ENCODE measurements around the gene LCP2. TPM values are rescaled to one million over a fixed set of nuclear protein-coding genes. Genes with fewer than 3 reads are reported as not detected.

LCP2 gene
- total RNA-seq: 1 to 10 TPM in 3 of 8 experiments, under 1 TPM in 4, not detected in 1; 0.25 to 3.3 (median 0.64) TPM

DNA sequence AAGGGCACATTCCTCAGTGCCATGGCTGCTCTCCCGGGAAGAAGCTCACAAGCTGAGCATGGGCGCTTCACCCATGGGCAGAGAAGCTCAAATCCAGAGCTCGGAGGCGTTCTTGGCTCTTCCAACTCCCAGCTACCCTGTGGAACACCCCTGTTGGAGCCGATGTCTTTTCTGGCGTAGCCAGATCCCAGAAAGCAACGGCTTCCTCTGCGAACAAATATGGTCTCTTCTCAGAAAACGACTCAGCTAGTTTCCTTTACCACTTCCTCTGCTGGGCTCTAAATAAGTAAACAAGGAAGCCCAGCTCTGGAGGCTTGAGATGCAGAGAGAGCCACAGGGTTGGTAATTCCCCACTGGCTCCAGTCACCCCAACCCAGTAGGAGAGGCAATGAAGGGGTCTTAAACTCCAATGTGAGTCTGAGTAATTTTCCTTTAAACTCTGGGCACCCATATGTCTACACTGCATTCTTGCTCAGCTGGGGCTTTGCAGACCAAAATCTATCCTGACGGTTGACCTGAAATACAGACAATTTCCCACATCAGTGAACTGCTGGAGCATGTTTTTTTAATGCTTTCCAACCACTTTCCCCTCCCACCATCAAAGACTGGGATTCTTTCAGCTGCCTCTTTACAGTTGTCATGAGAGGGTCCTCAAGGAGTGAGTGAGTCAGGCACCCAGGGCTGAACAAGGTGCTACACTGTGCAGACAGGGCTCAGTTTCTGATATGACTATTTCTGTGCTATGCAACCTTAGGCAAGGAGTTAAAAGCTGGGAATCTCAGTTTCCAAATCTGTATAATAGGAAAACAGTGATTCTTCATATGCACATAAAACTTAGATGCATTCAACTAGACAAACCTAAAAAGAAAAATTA, at the start of gene LCP2:
Gene LCP2 (minus strand): TSS at position 189 of the 874 bp plus-strand sequence. CDS start 166 bp downstream, at position 23.
- no peak for ATAC-seq (replicated peaks in 6 of 8)
- in situ Hi-C loops (cut with MboI; ENCODE audit: low pct_unique_long_range_greater_than_20kb in 2 of 9, low sequenced_read_pairs in 9 of 9, unreplicated experiment in 9 of 9): no loop called here
- H3K4me1 ChIP-seq (replicated peaks in 1 of 2): peaks cover 2 to 3% of the 10 kb centered on the region in 2 donors
- WGBS, 10 experiments: 38 to 100% (median 78%) methylated on average over 1 to 9 of the region's 10 CpGs
- no peak within 1 kb of the TSS for H3K27ac ChIP-seq
- H3K4me3 ChIP-seq: no peak within 1 kb of the TSS

DNA sequence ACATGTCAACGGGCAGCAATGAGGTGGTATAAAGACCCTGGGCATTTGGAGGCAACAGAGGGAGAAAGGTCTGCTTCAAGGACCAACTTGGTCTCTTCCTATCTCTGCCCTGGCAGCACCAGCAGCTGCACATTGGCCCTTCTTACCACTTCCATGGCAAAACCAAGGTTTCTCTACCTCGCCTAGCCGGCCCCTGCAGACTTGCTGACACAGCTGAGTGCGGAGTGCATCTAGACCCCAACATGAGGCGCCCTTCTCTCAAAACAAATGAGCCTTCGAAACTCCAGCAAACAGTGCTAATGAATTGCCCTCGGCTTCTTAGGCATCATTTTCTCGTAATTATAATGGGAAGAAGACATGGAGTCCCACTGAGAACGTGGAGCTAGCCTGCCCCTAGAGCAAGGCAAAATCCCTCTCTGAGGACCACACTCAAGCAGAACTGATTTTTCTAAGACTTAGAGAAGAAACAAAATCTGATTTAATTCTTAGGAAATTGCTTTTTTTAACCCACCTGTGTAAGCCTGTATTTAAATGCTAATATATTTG, 49.5 kb upstream of the LCP2 start:
- in situ Hi-C loops (cut with MboI; ENCODE audit: low pct_unique_long_range_greater_than_20kb in 2 of 9, low sequenced_read_pairs in 9 of 9, unreplicated experiment in 9 of 9): no loop called here
- 0 to 80% (median 61%) methylated on average over 1 to 7 of the region's 9 CpGs; no CpG with 5 or more reads in 3 of the 10 experiments for WGBS, 10 experiments
- H3K4me3 ChIP-seq: no peak overlapping the region
- H3K27ac ChIP-seq: no peak overlapping the region
- H3K4me1 ChIP-seq (replicated peaks in 1 of 2): peaks cover 12 to 15% of the 10 kb centered on the region in 2 donors
- no peak for ATAC-seq (replicated peaks in 6 of 8)

GRCh38 chr5:170345971-170346370, 48.4 kb upstream of the LCP2 start:
- peaks cover 12 to 15% of the 10 kb centered on the region in 2 donors for H3K4me1 ChIP-seq (replicated peaks in 1 of 2)
- no peak overlapping the region for H3K4me3 ChIP-seq
- 14 to 100% (median 100%) methylated on average over 1 of the region's 1 CpG; no CpG with 5 or more reads in 3 of the 10 experiments for whole genome bisulfite sequencing, 10 experiments
- H3K27ac ChIP-seq: no peak overlapping the region
- in situ Hi-C loops (cut with MboI; ENCODE audit: low pct_unique_long_range_greater_than_20kb in 2 of 9, low sequenced_read_pairs in 9 of 9, unreplicated experiment in 9 of 9): no loop called here
- no peak for ATAC-seq (replicated peaks in 6 of 8)

DNA sequence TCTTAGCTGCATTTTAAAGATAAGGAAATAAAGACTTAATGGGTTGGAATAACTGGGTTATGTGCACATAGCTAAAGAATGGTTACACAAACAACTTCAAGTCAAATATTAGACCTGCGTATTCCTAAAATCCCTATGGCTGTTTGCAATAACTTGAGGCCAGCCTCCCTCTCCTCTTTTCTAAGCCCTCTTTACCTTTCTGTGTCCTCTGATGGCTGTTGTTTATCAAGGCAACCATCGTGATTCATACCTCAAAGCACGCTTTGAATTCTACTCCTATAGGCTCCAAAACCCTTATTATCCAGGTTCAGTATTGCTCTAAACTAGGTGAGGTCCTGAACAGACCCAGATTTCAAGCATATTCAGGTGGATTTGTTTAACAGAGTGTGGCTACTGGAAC, 45.6 kb upstream of the LCP2 start:
- H3K4me3 ChIP-seq: no peak overlapping the region
- no peak overlapping the region for H3K27ac ChIP-seq
- WGBS, 10 experiments: 25 to 94% (median 82%) methylated on average over 1 to 3 of the region's 3 CpGs; no CpG with 5 or more reads in 2 of the 10 experiments
- H3K4me1 ChIP-seq (replicated peaks in 1 of 2): peaks cover 5 to 8% of the 10 kb centered on the region in 2 donors
- ATAC-seq (replicated peaks in 6 of 8): no peak
- in situ Hi-C loops (cut with MboI; ENCODE audit: low pct_unique_long_range_greater_than_20kb in 2 of 9, low sequenced_read_pairs in 9 of 9, unreplicated experiment in 9 of 9): no loop called here

DNA sequence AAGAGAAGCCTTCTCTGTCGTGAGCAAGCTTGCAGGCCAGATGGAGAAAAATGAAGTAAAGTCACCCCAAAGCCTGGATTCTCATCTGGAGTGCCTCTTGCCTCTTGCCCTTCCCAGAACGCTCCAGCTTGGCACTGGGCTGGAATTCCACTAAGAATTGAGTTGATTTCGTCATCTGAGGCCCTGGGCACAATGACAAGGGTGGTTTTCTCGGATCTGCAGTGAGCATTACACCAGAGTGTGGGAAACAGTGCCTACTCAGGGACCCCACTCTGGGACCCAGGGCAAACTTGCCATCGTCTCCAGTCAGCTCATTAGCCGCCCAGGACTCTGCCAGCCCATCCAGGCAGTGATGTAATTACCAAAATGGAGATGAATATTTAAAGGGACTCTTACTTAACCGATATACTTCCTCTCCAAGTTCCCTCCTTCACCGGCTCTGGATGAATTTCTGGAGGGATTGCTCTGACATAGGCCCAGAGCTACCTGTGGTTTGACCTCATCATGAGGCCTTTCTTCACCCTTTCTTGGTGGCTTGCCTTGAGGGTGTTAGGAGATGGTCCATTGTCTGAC, 44.7 kb upstream of the LCP2 start:
- Histone ChIP-seq H3K4me1 (replicated peaks in 1 of 2) (no peaks in the 10 kb centered on the region), H3K4me3 (no peak overlapping the region), H3K27ac (no peak overlapping the region)
- ATAC-seq (replicated peaks in 6 of 8): no peak
- 0 to 94% (median 71%) methylated on average over 1 to 6 of the region's 8 CpGs for WGBS, 10 experiments
- in situ Hi-C loops (cut with MboI; ENCODE audit: low pct_unique_long_range_greater_than_20kb in 2 of 9, low sequenced_read_pairs in 9 of 9, unreplicated experiment in 9 of 9): no loop called here

- H3K4me3 ChIP-seq: no peak overlapping the region
- peaks cover 0 to 3% of the 10 kb centered on the region in 2 donors for H3K4me1 ChIP-seq (replicated peaks in 1 of 2)
- H3K27ac ChIP-seq: no peak overlapping the region
- 40 to 100% (median 83%) methylated on average over 1 to 8 of the region's 9 CpGs for WGBS, 10 experiments
- no peak for ATAC-seq (replicated peaks in 6 of 8)
- in situ Hi-C loops (cut with MboI; ENCODE audit: low pct_unique_long_range_greater_than_20kb in 2 of 9, low sequenced_read_pairs in 9 of 9, unreplicated experiment in 9 of 9): no loop called here
Measured at GRCh38 chr5:170341545-170341944, 44.0 kb upstream of the LCP2 start.

DNA sequence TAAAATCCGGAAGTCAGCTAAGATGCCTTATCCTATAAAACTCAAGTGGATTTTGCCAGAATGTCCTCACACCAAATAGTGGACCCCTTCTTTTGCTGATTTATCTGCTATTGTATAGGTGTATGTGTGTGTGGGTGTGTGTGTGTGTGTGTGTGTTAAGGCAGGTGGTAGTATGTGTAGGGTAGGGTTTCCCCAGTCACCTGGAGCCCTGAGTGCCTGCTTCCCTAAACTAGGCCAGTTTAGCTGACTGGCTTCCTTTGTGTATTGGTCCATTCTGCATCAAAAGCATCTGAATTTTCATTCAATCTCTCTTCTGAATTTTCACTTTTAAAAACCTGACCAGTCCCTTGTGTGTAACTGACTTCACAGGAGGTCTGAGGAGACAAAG, 42.2 kb upstream of the LCP2 start:
- no peak overlapping the region for H3K27ac ChIP-seq
- WGBS, 10 experiments: 20 to 100% (median 100%) methylated on average over 1 of the region's 1 CpG; no CpG with 5 or more reads in 6 of the 10 experiments
- in situ Hi-C loops (cut with MboI; ENCODE audit: low pct_unique_long_range_greater_than_20kb in 2 of 9, low sequenced_read_pairs in 9 of 9, unreplicated experiment in 9 of 9): no loop called here
- no peak for ATAC-seq (replicated peaks in 6 of 8)
- no peak overlapping the region for H3K4me3 ChIP-seq
- peaks cover 0 to 3% of the 10 kb centered on the region in 2 donors for H3K4me1 ChIP-seq (replicated peaks in 1 of 2)

- in situ Hi-C loops (cut with MboI; ENCODE audit: low pct_unique_long_range_greater_than_20kb in 2 of 9, low sequenced_read_pairs in 9 of 9, unreplicated experiment in 9 of 9): no loop called here
- no peak overlapping the region for H3K4me3 ChIP-seq
- ATAC-seq (replicated peaks in 6 of 8): no peak
- H3K4me1 ChIP-seq (replicated peaks in 1 of 2): peaks cover 0 to 3% of the 10 kb centered on the region in 2 donors
- 0 to 100% (median 77%) methylated on average over 1 to 3 of the region's 4 CpGs; no CpG with 5 or more reads in 2 of the 10 experiments for WGBS, 10 experiments
- no peak overlapping the region for H3K27ac ChIP-seq
Measured at GRCh38 chr5:170338933-170339779, 41.6 kb upstream of the LCP2 start.

- H3K4me1 ChIP-seq (replicated peaks in 1 of 2): peaks cover 5 to 6% of the 10 kb centered on the region in 2 donors
- no peak for ATAC-seq (replicated peaks in 6 of 8)
- in situ Hi-C loops (cut with MboI; ENCODE audit: low pct_unique_long_range_greater_than_20kb in 2 of 9, low sequenced_read_pairs in 9 of 9, unreplicated experiment in 9 of 9): no loop called here
- WGBS, 10 experiments: 0 to 100% (median 77%) methylated on average over 1 to 4 of the region's 4 CpGs; no CpG with 5 or more reads in 2 of the 10 experiments
- H3K4me3 ChIP-seq: no peak overlapping the region
- no peak overlapping the region for H3K27ac ChIP-seq
Measured at GRCh38 chr5:170338291-170338690, 40.7 kb upstream of the LCP2 start.

- 18 to 80% (median 58%) methylated on average over 1 to 7 of the region's 9 CpGs; no CpG with 5 or more reads in 1 of the 10 experiments for WGBS, 10 experiments
- Histone ChIP-seq H3K4me3 (no peak overlapping the region), H3K27ac (no peak overlapping the region), H3K4me1 (replicated peaks in 1 of 2) (peaks cover 6 to 12% of the 10 kb centered on the region in 2 donors)
- ATAC-seq (replicated peaks in 6 of 8): no peak
- in situ Hi-C loops (cut with MboI; ENCODE audit: low pct_unique_long_range_greater_than_20kb in 2 of 9, low sequenced_read_pairs in 9 of 9, unreplicated experiment in 9 of 9): no loop called here
Measured at GRCh38 chr5:170337045-170337733, 39.6 kb upstream of the LCP2 start.

DNA sequence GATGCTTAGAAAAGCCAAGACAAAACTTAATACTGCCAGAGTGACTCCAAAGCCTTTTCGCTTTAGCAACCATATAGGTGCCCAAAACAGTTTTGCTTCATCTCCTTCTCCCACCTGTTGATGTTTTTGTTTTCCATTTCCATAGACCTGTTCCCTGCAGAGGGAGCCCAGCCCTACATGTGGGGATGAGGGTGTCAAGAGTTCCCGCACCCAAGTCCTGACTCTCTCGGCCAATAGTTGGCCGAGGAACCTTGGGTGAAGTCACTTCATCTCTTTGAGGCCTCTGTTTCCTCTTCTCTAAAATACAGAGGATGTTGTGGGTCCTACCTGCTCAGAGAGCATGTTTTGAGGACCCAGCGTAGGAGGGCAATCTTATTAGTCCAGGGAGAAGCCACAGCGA, 38.5 kb upstream of the LCP2 start:
- in situ Hi-C loops (cut with MboI; ENCODE audit: low pct_unique_long_range_greater_than_20kb in 2 of 9, low sequenced_read_pairs in 9 of 9, unreplicated experiment in 9 of 9): no loop called here
- no peak for ATAC-seq (replicated peaks in 6 of 8)
- Histone ChIP-seq H3K4me3 (no peak overlapping the region), H3K4me1 (replicated peaks in 1 of 2) (peaks cover 6 to 12% of the 10 kb centered on the region in 2 donors), H3K27ac (no peak overlapping the region)
- WGBS, 10 experiments: 70 to 100% (median 96%) methylated on average over 1 to 6 of the region's 6 CpGs; no CpG with 5 or more reads in 4 of the 10 experiments

DNA sequence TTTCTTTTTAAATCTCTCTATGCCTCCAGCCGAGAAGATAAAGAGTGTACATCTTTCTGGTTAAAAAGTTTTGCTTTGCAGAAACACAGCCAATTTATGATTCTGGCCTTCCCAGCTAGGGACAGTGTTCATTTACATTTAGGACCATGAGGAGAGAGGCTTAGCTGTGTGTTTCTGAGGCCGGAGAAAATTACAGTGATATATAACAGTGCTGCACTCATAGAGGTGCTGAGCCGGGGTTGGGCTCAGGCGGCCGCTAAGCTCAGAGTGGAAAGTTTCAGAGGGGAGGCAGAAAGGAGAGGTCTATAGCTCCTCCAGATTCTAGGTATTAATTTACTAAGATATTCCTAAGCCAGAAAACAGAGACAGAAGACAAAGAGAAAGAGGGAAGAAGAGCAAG, 37.0 kb upstream of the LCP2 start:
- in situ Hi-C loops (cut with MboI; ENCODE audit: low pct_unique_long_range_greater_than_20kb in 2 of 9, low sequenced_read_pairs in 9 of 9, unreplicated experiment in 9 of 9): no loop called here
- ATAC-seq (replicated peaks in 6 of 8): no peak
- no peak overlapping the region for H3K27ac ChIP-seq
- no peak overlapping the region for H3K4me3 ChIP-seq
- WGBS, 10 experiments: 31 to 88% (median 75%) methylated on average over 3 to 5 of the region's 5 CpGs; no CpG with 5 or more reads in 1 of the 10 experiments
- peaks cover 6 to 12% of the 10 kb centered on the region in 2 donors for H3K4me1 ChIP-seq (replicated peaks in 1 of 2)
